Heart left ventricle (tissue), 16 donors: ENCODE results near the gene SCARF1. TPM values are rescaled to one million over a fixed set of nuclear protein-coding genes. Genes with fewer than 3 reads are reported as not detected.
A peak's percentile ranks its signal among the peaks of the same experiment; 100 is the strongest.
"Not testable (repeated sequence)": the region's sequence is repeated elsewhere in the genome, so short reads cannot be mapped to it uniquely, and the experiment has no call there.

ENCODE experiments used
- ATAC-seq, 4 donors: fragments of 200-7000 bp; cut with Tn5 transposase; one replicate each; pipeline ENCODE4 v1.9.1; 2020 to 2022; ENCODE audit warnings: moderate library complexity in 4 of 4, mild to moderate bottlenecking in 3 of 4, moderate number of reproducible peaks in 1 of 4
- DNase-seq, 5 donors: peaks; one replicate each; pipeline ENCODE4 v3.0.0-alpha.2; 2020
- H3K27ac ChIP-seq, 12 donors: fragments of 200-600 bp; sonication (generic) in 4 of 12; one replicate each; pipeline versions ENCODE4 v1.5.0 to v1.8.0; 2016 to 2022; ENCODE audit warnings: mild to moderate bottlenecking in 2 of 12
- H3K27me3 ChIP-seq, 9 donors: fragments of 200-600 bp; sonication (generic) in 2 of 9; one replicate each; pipeline versions ENCODE4 v1.5.1 to v1.8.0; 2016 to 2022; ENCODE audit warnings: mild to moderate bottlenecking in 3 of 9
- H3K36me3 ChIP-seq, 9 donors: fragments of 200-600 bp; sonication (generic) in 2 of 9; one replicate each; pipeline versions ENCODE4 v1.5.0 to v1.8.0; 2018 to 2022; ENCODE audit warnings: mild to moderate bottlenecking in 2 of 9
- H3K4me1 ChIP-seq, 12 donors: fragments of 200-600 bp; sonication (generic) in 4 of 12; one replicate each; pipeline versions ENCODE4 v1.5.0 to v1.8.0; 2016 to 2022; ENCODE audit warnings: mild to moderate bottlenecking in 3 of 12
- H3K4me3 ChIP-seq, 12 donors: fragments of 200-600 bp; sonication (generic) in 4 of 12; one replicate each; pipeline versions ENCODE4 v1.5.0 to v1.8.0; 2017 to 2022; ENCODE audit warnings: mild to moderate bottlenecking in 9 of 12, moderate library complexity in 4 of 12
- H3K9me3 ChIP-seq, 12 donors: fragments of 200-600 bp; sonication (generic) in 4 of 12; one replicate each; pipeline versions ENCODE4 v1.5.0 to v1.8.0; 2016 to 2022; ENCODE audit warnings: mild to moderate bottlenecking in 1 of 12
- CTCF ChIP-seq, 12 donors: fragments of 200-600 bp; sonication (generic) in 4 of 12; IDR thresholded peaks; one replicate each; pipeline versions ENCODE4 v1.5.0 to v1.8.0; 2018 to 2022; ENCODE audit warnings: antibody characterized with exemption in 12 of 12, mild to moderate bottlenecking in 5 of 12
- POLR2A ChIP-seq, 2 donors: fragments of 450-650 bp; IDR thresholded peaks; one replicate each; pipeline ENCODE4 v1.6.1; 2017; ENCODE audit warnings: antibody characterized with exemption in 2 of 2, mild to moderate bottlenecking in 2 of 2, moderate library complexity in 2 of 2
- WGBS, 4 donors: extraction: QIAGEN DNeasy Blood & Tissue Kit in 2 of 4; methylation state at CpG; one replicate each; pipeline versions ENCODE4 v1.1.5 to v1.1.7; 2013 to 2018; 5-methylcytosine and 5-hydroxymethylcytosine counted together
- intact Hi-C, 10 donors: fragments of 100-400 bp; cut with DNase I; formaldehyde crosslinking; loops; one replicate each; pipeline versions ENCODE4 v1.11.1 to v1.14.2; 2022
- polyA plus RNA-seq, 2 donors: library from polyadenylated mRNA; stranded (reverse); fragments of 200-250 nt; gene quantifications; one replicate each; pipeline ENCODE4 v1.2.3, GENCODE V29; 2013
- total RNA-seq, 9 donors: library from RNA; depleted of rRNA in 2 of 9; stranded (reverse); fragments of >200 nt in 2 of 9; fragmentation: NEBNext Ultra II Directional in 3 of 9; extraction: Animal tissue kit (Norgen Biotek cat#: 25700) in 3 of 9; gene quantifications; one replicate each; pipeline versions ENCODE4 v1.1.0 to v1.2.4, GENCODE V29; 2016 to 2023
- donor health status: ischemic (EF 13 %, LVEDD 7.1; RV severe dilation, severe dysfunction).
- donor health status: healthy with polysubstance abuse.
- donor health status: DM: no; HTN: yes; CAD: no.
- donor health status: DM: no; HTN: no; CAD: no.
- donor health status: ischemic (EF 25% LVEDD 6.9; RV normal size, moderate dysfunction).
- donor health status: ischemic (EF 25% LVEDD 5.7; RV mildly dilated, moderate dysfunction).
- donor health status: healthy.
- donor health status: DM: yes; HTN: yes; CAD: no.
- donor health status: ischemic (EF 35%, LVEDD 5.7; RV mildly dilated, moderate dysfunction).
- donor health status: nonischemic (EF 11% LVEDD 7.7; RV severe dilation, severe dysfunction).
- donor health status: DM: yes; HTN: yes; CAD: no.
- donor health status: PGD.
- donor health status: ischemic (EF 29% LVEDD 5.4; RV normal size, mild dysfunction).
- donor health status: nonischemic (EF 23%, LVEDD 6.1; RV moderate dilation, normal function).

Gene SCARF1
- total and polyA plus RNA-seq, 11 donors, result 7.4 to 25.9 (median 12.4) TPM

- Histone ChIP-seq H3K9me3 (no peaks in the 10 kb centered on the region), H3K36me3 (peaks cover 8 to 100% (median 96%) of the 10 kb centered on the region in 9 donors), H3K27me3 (no peaks in the 10 kb centered on the region), H3K4me1 (peaks cover 3 to 19% (median 13%) of the 10 kb centered on the region in 12 donors), H3K27ac (no peak overlapping the region), H3K4me3 (no peak overlapping the region)
- 90 to 92% (median 91%) methylated on average over 26 of the region's 26 CpGs for WGBS, 4 donors
- ATAC-seq (no peak), DNase-seq (no peak)
- TF ChIP-seq POLR2A (IDR thresholded peaks at IDR 0.05) (no peak), CTCF (IDR thresholded peaks at IDR 0.05) (no peak)
- intact Hi-C loops, result loop anchor here in 5 of 10 donors (5.0 to 10.0 kb wide), 5 partner anchors 34 to 362 kb away; partner anchors contain the start of genes DPH1 (in 1 of the 5) and TLCD2 (in 1 of the 5)
Measured at GRCh38 chr17:1673041-1673785, 27.7 kb upstream of the SCARF1 start.

DNA sequence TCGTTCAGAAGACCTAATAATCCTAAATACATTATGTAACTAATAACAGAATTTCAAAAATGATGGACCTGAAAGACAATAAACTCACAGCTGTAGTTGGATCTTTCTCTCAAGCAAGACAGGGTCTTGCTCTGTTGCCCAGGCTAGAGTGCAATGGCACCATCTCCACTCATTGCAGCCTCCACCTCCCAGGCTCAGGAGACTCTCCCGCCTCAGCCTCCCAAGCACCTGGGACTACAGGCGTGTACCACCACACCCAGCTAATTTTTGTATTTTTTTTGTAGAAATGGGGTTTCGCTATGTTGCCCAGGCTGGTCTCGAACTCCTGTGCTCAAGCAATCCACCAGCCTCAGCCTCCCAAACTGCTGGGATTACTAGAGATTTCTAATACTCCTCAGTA, 18.4 kb upstream of the SCARF1 start:
- DNase-seq, H3K27ac ChIP-seq, ATAC-seq, H3K27me3 ChIP-seq, H3K4me3 ChIP-seq, H3K9me3 ChIP-seq, H3K4me1 ChIP-seq: not testable (repeated sequence)
- H3K36me3 ChIP-seq, result peaks cover 10 to 100% (median 99%) of the 10 kb centered on the region in 9 donors
- 84 to 91% (median 88%) methylated on average over 5 of the region's 5 CpGs for WGBS, 4 donors
- intact Hi-C loops, result loop anchor here in 2 of 10 donors (10.0 kb wide), 2 partner anchors 121 to 201 kb away; no protein-coding TSS in a partner anchor

- WGBS, 4 donors, result 91 to 94% (median 93%) methylated on average over 12 of the region's 12 CpGs
- H3K27me3 ChIP-seq, result no peaks in the 10 kb centered on the region
- TF ChIP-seq CTCF (IDR thresholded peaks at IDR 0.05), result no peak
- no peak for TF ChIP-seq POLR2A (IDR thresholded peaks at IDR 0.05)
- no peak for ATAC-seq
- H3K4me1 ChIP-seq, result no peaks in the 10 kb centered on the region
- intact Hi-C loops, result loop anchor here in 2 of 10 donors (10.0 kb wide), 2 partner anchors 124 to 204 kb away; no protein-coding TSS in a partner anchor
- H3K4me3 ChIP-seq, result no peak overlapping the region
- no peaks in the 10 kb centered on the region for H3K9me3 ChIP-seq
- no peak for DNase-seq
- H3K36me3 ChIP-seq, result peaks cover 12 to 100% (median 99%) of the 10 kb centered on the region in 9 donors
- H3K27ac ChIP-seq, result no peak overlapping the region
Measured at GRCh38 chr17:1661045-1661444, 15.5 kb upstream of the SCARF1 start.

GRCh38 chr17:1658100-1658499, 12.6 kb upstream of the SCARF1 start:
- ATAC-seq, result no peak

More at GRCh38 chr17:1658100-1658499, 12.6 kb upstream of the SCARF1 start:
- H3K9me3 ChIP-seq, result no peaks in the 10 kb centered on the region
- peak in 1 of 5 donors; percentile 13 for DNase-seq
- H3K4me3 ChIP-seq, result no peak overlapping the region
- H3K27ac ChIP-seq, result no peak overlapping the region
- intact Hi-C loops, result loop anchor here in 1 of 10 donors (10.0 kb wide), 1 partner anchor 367 kb away; the partner anchor contains the start of gene RTN4RL1
- peaks cover 16 to 100% (median 100%) of the 10 kb centered on the region in 9 donors for H3K36me3 ChIP-seq
- TF ChIP-seq POLR2A (IDR thresholded peaks at IDR 0.05), result no peak
- no peak for TF ChIP-seq CTCF (IDR thresholded peaks at IDR 0.05)
- no peaks in the 10 kb centered on the region for H3K27me3 ChIP-seq
- no peaks in the 10 kb centered on the region for H3K4me1 ChIP-seq
- WGBS, 4 donors, result 92 to 95% (median 95%) methylated on average over 9 of the region's 9 CpGs
